Upper lobe of left lung (tissue), 6 donors: Measurements from ENCODE around the gene NOSTRIN. TPM values are rescaled to one million over a fixed set of nuclear protein-coding genes. Genes with fewer than 3 reads are reported as not detected.
A peak's percentile ranks its signal among the peaks of the same experiment; 100 is the strongest.

ENCODE experiments used
- ATAC-seq, 2 donors: fragments of 200-7000 bp; cut with Tn5 transposase; one replicate each; pipeline ENCODE4 v1.9.1; 2022; ENCODE audit warnings: mild to moderate bottlenecking in 2 of 2, moderate library complexity in 2 of 2; ENCODE audit not compliant: low FRiP score in 2 of 2
- DNase-seq, 2 donors: peaks; one replicate each; pipeline ENCODE4 v3.0.0-alpha.2; 2019 to 2020
- H3K27ac ChIP-seq, 4 donors: fragments of 200-600 bp; sonication (generic); one replicate each; pipeline ENCODE4 v1.5.1; 2016 to 2019
- H3K27me3 ChIP-seq, 4 donors: fragments of 200-600 bp; sonication (generic); one replicate each; pipeline ENCODE4 v1.5.1; 2017 to 2019
- H3K36me3 ChIP-seq, 4 donors: fragments of 200-600 bp; sonication (generic); one replicate each; pipeline ENCODE4 v1.5.1; 2016 to 2019
- H3K4me1 ChIP-seq, 4 donors: fragments of 200-600 bp; sonication (generic); one replicate each; pipeline ENCODE4 v1.5.1; 2018 to 2019
- H3K4me3 ChIP-seq, 4 donors: fragments of 200-600 bp; sonication (generic); one replicate each; pipeline ENCODE4 v1.5.1; 2017 to 2019; ENCODE audit warnings: mild to moderate bottlenecking in 2 of 4, moderate library complexity in 1 of 4
- H3K9me3 ChIP-seq, 4 donors: fragments of 200-600 bp; sonication (generic); one replicate each; pipeline ENCODE4 v1.5.1; 2018 to 2019
- EP300 ChIP-seq, 4 donors: sonication (generic); formaldehyde crosslinking; IDR thresholded peaks; one replicate each; pipeline ENCODE4 v1.5.1; 2017; ENCODE audit warnings: antibody characterized with exemption in 4 of 4, control low read depth in 2 of 4
- POLR2A ChIP-seq, 4 donors: fragments of 450-650 bp; IDR thresholded peaks; one replicate each; pipeline ENCODE4 v1.5.1; 2016 to 2017; ENCODE audit warnings: antibody characterized with exemption in 4 of 4, mild to moderate bottlenecking in 2 of 4
- POLR2AphosphoS5 ChIP-seq, 2 donors: sonication (generic); formaldehyde crosslinking; IDR thresholded peaks; one replicate each; pipeline ENCODE4 v1.5.1; 2017; ENCODE audit warnings: antibody characterized with exemption in 2 of 2
- WGBS, 2 donors: methylation state at CpG; one replicate each; pipeline ENCODE4 v1.1.5; 2017 to 2018; 5-methylcytosine and 5-hydroxymethylcytosine counted together
- total RNA-seq, 6 donors: library from RNA; depleted of rRNA in 4 of 6; stranded (reverse); fragments of >200 nt in 4 of 6; gene quantifications; one replicate each; pipeline versions ENCODE4 v1.1.0 to v1.2.1, GENCODE V29; 2016 to 2021
- TF ChIP-seq, protein P1 (sequence below), 6 experiments: fragments of 450-650 bp in 4 of 6; fragments of 200-600 bp in 2 of 6; sonication (generic) in 2 of 6; IDR thresholded peaks; one replicate each; pipeline ENCODE4 v1.5.1; 2016 to 2019; ENCODE audit warnings: antibody characterized with exemption in 6 of 6
- donor health status: DM: no; HTN: no; CAD: no; lungs with moderate emphysema.
- donor health status: DM: no; HTN: yes; CAD: no; lungs with severe emphysema.

NOSTRIN gene
- total RNA-seq, 6 donors from 2014 or later = 33.5 to 110 (median 39.6) TPM

DNA sequence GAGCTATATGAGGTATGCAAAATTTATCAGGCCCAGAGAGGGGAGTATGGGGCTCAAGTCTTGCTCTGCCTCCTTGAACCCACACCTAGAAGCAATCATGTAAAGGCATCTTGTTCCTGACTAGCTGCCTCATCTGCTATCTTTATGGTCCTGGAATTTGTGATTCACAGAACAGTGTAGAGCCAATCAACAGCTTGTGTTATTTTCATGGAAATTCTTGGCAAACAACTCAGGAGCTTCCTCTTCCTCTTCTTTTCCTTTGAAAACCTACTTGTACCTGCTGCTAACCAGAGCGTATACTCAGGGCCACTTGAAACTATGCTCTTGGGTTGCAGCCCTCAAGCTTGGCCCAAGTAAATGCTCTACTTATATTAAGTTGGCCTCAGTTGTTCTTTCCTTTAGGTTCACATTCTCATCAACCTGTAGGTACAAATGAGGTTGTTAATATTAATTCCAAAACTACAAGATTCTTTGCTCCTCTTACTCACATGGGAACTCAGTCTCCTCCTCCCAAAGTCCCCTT lies 3.5 kb upstream of the NOSTRIN start:
- DNase-seq (no peak), ATAC-seq (no peak)
- no peaks in the 10 kb centered on the region for H3K9me3 ChIP-seq
- WGBS, 2 donors = 48 to 58% methylated on average over 1 of the region's 1 CpG
- H3K4me3 ChIP-seq = no peak overlapping the region
- no peaks in the 10 kb centered on the region for H3K36me3 ChIP-seq
- no peaks in the 10 kb centered on the region for H3K27me3 ChIP-seq
- no peak for TF ChIP-seq POLR2AphosphoS5 (IDR thresholded peaks at IDR 0.05)
- TF ChIP-seq, protein P1, sequence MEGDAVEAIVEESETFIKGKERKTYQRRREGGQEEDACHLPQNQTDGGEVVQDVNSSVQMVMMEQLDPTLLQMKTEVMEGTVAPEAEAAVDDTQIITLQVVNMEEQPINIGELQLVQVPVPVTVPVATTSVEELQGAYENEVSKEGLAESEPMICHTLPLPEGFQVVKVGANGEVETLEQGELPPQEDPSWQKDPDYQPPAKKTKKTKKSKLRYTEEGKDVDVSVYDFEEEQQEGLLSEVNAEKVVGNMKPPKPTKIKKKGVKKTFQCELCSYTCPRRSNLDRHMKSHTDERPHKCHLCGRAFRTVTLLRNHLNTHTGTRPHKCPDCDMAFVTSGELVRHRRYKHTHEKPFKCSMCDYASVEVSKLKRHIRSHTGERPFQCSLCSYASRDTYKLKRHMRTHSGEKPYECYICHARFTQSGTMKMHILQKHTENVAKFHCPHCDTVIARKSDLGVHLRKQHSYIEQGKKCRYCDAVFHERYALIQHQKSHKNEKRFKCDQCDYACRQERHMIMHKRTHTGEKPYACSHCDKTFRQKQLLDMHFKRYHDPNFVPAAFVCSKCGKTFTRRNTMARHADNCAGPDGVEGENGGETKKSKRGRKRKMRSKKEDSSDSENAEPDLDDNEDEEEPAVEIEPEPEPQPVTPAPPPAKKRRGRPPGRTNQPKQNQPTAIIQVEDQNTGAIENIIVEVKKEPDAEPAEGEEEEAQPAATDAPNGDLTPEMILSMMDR (IDR thresholded peaks at IDR 0.05) = no peak
- TF ChIP-seq EP300 (IDR thresholded peaks at IDR 0.05) = no peak
- TF ChIP-seq POLR2A (IDR thresholded peaks at IDR 0.05) = no peak
- H3K27ac ChIP-seq = peak overlapping the region in 2 of 4 donors; percentile 70 to 73
- H3K4me1 ChIP-seq = peaks cover 13 to 21% (median 15%) of the 10 kb centered on the region in 4 donors

DNA sequence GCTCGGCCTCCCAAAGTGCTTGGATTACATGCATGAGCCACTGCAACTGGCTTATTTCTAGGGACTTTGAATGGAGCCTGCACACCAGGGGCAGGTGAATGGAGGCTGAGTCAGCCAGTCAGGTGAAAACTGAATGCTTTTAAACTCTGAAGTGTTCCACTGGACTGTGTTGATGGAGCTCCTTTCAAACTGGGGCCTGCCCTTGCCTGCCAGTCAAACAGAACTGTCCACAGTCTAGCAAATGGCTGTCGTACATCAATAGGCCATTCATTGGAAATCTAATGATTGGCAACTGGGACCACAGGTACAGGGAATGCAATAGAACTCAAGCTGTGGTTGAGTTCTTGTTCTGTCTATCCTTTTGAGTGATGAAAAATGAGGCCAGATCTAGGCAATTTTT lies 966 bp upstream of the NOSTRIN start:
- WGBS, 2 donors = 46 to 50% methylated on average over 2 of the region's 2 CpGs

DNA sequence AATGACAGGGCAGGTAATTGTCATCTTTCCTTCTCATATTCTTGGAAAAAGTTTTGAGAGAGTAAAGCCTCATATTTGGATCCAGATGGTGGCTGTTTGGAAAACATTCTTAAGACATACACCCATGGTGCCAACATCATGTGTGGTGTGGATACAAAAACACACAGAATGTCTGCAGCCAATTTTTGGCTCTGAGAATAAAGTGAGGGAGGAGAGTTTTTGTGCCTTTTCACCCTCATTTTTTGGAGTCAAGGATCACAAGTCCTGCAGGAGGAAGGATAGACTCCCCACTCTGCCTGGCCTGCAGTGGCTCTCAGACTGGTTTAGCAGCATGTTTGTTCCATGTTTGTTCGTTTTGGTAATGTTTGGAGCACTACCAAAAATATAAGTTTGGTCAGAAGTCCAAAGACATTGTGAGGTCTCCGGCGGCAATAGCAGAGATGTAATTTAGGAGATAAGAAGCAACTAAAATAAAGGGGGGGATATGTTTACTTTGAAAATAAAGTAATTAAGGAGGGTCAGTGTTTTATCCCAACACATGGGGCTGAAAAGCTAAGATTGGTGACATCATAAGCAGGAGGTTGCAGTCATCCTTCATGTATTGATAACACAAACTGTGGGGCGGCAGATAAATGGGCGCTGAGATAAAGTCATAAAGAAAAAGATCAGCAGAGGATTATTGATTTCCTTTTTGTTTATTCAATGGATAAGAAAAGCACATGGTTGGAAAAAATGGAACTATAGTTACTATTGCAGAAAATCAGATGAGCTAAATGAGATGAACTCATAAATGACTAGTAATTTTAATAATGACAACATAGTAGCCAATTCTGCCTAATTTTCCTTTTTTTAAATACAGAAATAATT lies 655 bp downstream of the NOSTRIN start:
- H3K4me1 ChIP-seq = peaks cover 8 to 12% (median 10%) of the 10 kb centered on the region in 4 donors
- H3K27me3 ChIP-seq = no peaks in the 10 kb centered on the region
- ATAC-seq (peak in 1 of 2 donors; percentile 11), DNase-seq (no peak)
- WGBS, 2 donors = 45 to 53% methylated on average over 5 of the region's 5 CpGs
- peaks cover 0 to 7% (median 0%) of the 10 kb centered on the region in 4 donors for H3K36me3 ChIP-seq
- TF ChIP-seq EP300 (IDR thresholded peaks at IDR 0.05) = peak in 1 of 4 donors; percentile 18
- TF ChIP-seq POLR2AphosphoS5 (IDR thresholded peaks at IDR 0.05) = no peak
- TF ChIP-seq, protein P1 (IDR thresholded peaks at IDR 0.05) = no peak
- peak overlapping the region; percentile 68 to 85 (median 72) for H3K27ac ChIP-seq
- peak overlapping the region in 3 of 4 donors; percentile 34 to 45 (median 42) for H3K4me3 ChIP-seq
- no peaks in the 10 kb centered on the region for H3K9me3 ChIP-seq

More for the DNA sequence above, 966 bp upstream of the NOSTRIN start:
- Histone ChIP-seq H3K9me3 (no peaks in the 10 kb centered on the region), H3K36me3 (no peaks in the 10 kb centered on the region), H3K4me3 (no peak overlapping the region), H3K27ac (peak overlapping the region; percentile 54 to 85 (median 72)), H3K4me1 (peaks cover 8 to 21% (median 12%) of the 10 kb centered on the region in 4 donors), H3K27me3 (no peaks in the 10 kb centered on the region)
- DNase-seq = no peak
- ATAC-seq = no peak
- no peak for TF ChIP-seq EP300 (IDR thresholded peaks at IDR 0.05)
- TF ChIP-seq, protein P1 (IDR thresholded peaks at IDR 0.05) = no peak
- TF ChIP-seq POLR2AphosphoS5 (IDR thresholded peaks at IDR 0.05) = no peak
- TF ChIP-seq POLR2A (IDR thresholded peaks at IDR 0.05) = no peak

DNA sequence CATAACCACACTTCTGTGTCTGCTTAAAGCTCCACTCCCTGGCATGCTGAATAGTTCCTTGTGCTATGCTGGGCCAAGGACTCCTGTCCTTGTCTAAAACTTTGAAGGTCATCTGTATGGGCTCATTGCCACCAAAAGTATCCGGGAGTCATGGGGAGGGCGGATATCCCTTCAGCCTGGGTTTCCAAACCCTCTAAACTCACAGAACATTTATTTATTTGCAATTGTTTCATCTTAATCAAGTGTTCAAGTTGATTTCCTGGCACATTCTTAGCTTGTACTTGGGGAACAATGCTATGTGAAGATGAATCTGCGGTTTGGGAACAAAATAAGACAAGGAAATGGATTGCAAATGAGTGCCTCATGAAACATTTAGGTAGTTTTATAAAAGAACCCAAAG lies 1.8 kb downstream of the NOSTRIN start:
- DNase-seq = no peak

More for the DNA sequence above, 1.8 kb downstream of the NOSTRIN start:
- no peaks in the 10 kb centered on the region for H3K9me3 ChIP-seq
- peak; percentile 53 to 57 for TF ChIP-seq POLR2AphosphoS5 (IDR thresholded peaks at IDR 0.05)
- TF ChIP-seq, protein P1 (IDR thresholded peaks at IDR 0.05) = no peak
- peaks cover under 1 to 9% (median 4%) of the 10 kb centered on the region in 4 donors for H3K4me1 ChIP-seq
- peaks cover 0 to 7% (median 0%) of the 10 kb centered on the region in 4 donors for H3K36me3 ChIP-seq
- peak overlapping the region in 3 of 4 donors; percentile 68 to 85 (median 73) for H3K27ac ChIP-seq
- WGBS, 2 donors = 65 to 67% methylated on average over 3 of the region's 3 CpGs
- no peak for ATAC-seq
- H3K27me3 ChIP-seq = no peaks in the 10 kb centered on the region
- peak overlapping the region in 3 of 4 donors; percentile 34 to 45 (median 42) for H3K4me3 ChIP-seq
